ENCODE data around the gene FHL2.
A peak's percentile ranks its signal among the peaks of the same experiment; 100 is the strongest.

FHL2 gene

GRCh38 chr2:105376789-105377240 is 22.0 kb downstream of the FHL2 start:
- no peak for DNase-seq

DNA sequence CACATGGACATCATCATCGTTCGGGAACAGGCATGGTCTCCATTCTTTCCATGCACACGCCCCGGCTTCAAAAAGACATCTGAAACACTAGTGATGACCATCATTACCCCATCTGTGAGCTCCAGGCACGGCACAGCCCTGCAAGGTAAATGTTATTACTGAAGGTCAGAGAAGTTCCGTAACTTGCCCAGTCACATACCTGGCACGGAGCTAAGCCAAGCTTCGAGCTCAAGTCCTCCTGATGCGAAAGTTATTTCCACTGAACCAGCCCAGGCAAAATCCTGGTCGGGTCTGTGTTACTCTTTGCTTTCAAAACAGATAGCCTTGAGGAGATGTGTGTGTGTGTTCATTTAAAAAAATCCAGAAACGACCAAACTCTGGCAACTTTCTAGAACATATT is 22.8 kb downstream of the FHL2 start:
- no peak for DNase-seq

DNA sequence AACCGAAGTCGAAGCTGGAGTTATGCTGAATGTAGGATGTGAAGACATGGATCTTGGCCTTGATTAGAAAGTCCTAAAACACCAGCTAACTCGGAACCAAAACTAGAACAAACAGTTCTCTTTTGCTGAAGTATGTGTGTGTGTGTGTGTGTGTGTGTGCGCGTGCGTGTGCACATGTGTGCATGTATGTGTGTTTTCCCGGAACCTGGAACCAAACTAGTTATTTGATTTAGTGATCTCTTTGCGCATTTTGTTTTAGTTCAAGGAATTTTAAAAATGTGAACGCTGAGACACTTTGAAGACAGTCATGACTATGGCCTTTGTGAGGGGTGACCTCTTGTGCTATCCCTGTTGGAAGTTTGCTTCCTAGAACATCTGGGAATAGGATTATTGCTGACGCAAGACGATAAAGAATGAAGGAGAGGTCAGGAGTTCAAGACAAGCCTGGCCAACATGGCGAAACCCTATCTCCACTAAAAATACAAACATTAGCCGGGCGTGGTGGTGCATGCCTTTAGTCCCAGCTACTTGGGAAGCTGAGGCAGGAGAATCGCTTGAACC is 23.8 kb downstream of the FHL2 start:
- DNase-seq = no peak

DNA sequence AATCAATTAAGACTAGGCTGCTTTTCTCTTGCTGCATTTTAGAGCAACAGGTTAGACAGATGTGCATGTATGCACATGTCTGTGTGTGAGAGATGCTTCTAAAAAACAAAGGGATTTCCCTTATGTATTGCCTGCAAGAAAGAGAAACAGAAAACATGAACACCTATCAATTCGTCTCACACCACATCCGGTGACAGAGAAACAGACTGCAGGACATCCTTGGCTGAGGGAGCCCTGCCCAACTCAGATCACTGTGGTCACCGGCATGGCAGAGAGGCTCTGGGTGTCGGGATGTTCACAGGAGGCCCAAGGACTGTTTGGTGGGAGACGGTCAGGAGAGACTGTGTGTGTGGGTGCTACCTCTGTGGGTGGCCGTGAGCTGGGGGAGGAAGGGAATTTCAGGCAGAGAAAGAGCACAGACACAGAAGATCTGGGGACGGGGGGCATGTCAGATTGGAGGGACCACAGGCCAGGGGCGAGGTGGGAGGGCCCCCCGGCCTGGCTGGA is 24.9 kb downstream of the FHL2 start:
- DNase-seq = no peak

DNA sequence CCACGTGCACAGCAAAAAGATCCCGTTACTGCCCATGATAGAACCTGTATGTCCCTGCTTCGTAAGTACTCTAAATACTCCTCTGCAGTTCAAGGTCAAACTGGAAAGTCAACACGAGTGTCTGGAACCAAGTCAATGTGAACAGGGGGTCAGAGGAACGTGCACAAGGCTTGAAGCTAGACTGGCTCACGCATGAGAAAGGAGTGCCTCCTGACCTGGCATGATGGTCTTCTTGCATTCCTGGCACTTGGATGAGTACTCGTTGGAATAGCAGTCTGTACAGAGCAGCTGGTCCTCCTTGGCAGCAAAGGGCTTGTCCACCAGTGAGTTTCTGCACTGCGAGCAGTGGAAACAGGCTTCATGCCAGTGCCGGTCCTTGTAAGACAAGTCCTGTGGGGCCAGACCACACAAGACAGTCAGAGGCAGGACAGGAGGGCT is 25.5 kb downstream of the FHL2 start:
- DNase-seq = no peak

DNA sequence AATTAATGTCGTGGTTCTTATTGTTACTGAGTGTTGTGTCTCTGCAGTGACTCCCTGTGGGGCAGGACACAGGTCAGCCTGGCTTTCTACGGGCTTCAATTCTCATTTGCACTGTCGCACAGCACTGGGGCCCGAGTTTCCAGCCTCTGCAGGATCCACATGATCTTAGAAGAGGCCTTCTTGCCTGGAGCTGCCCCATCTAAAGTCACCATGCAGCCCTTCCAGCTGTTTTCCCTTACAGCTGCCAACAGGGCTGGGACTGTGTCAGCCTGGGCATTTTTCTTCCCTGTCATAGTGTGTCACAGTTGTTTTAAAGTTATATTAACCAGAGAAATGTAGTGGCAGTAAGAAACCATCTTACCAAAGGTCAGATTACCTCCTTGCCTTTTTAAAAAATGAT is 27.0 kb downstream of the FHL2 start:
- DNase-seq = no peak

- DNase-seq = no peak
Observed at GRCh38 chr2:105371156-105371555, 27.7 kb downstream of the FHL2 start.

DNA sequence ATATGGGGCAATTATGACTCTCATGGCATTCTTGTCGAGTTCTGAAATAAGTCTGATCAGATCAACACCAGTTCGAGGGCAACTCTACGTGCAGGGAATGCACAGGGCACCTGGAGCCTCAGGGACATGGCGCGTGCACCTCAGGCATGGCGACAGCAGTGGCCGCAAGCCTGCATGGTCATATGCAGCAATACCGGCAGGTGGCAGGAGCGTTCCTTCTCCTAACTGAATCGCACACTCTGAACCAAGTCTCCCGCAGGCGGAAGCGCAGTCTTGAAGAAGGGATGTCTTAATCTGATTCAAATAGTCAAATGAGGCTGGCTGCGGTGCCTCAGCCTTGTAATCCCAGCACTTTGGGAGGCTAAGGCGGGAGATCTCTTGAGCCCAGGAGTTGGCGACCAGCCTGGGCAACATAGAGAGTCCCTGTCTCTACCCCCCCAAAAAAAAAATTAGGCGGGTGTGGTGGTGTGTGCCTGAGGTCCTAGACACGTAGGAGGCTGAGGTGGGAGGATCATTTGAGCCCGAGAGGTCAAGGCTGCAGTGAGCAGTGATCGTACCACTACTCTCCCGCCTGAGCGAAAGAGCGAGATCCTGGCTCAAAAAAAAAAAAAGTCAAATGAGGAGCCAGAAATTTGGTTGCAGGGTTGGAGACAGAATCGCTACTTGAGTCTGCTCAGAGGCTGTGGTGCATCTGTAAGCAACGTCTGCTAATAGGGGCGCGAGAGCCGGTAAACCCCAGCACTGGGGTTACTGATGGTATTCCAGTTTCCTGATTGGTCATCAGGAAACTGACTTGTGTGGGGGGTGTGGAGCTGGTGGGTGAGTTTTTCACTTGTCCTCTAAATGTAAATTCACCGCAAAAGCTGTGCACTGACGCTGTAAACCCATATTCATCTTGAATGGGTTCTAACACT is 28.8 kb downstream of the FHL2 start:
- peak; percentile 7 for DNase-seq

DNA sequence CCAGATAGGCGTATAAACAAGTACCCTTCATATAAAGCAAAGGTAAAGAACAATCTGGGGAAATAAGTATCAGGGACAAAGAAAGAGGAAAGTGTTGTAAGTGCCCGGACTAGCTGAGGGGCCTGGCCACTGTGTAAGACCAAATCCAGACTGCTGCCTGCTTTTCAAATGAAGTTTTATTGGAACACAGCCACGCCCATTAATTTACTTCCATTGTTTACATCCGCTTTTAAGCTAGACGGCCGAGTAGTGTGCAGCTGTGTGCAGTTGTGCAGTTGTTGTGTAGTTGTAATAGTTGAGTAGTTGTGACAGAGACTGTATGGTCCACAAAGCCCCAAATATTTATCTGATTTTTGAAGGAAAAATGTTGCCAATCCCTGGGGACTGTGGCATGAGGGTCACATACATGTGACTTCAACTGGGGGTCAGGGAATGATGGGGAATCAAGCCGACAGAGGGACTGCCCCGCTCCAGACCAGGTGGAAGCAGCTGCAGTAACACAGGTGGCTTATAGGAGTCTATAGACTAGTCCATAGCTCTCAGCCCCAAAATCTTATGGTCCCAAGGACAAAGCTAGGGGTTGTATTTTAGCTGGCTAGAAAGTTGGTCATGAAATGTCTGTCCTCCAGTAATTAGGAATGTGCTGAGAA is 30.0 kb downstream of the FHL2 start:
- DNase-seq = no peak

DNA sequence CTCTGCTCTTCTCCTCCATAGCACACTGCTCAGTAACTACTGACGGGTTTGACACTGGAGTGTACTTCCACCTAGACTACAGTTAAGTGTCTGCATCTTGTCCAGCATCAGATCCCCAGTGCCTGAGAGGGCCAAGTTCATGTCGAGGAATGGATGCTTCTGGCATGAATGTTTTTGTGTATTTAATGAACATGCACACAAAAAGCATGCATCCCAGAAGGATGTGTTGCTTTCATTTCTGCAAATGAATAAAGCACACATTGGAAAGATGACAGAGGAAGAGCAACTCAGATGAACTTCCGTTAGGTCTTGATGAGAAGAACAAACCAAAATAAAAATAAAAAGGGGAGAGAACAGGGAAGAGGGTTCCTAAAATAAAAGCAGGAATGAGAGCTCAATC is 33.6 kb downstream of the FHL2 start:
- no peak for DNase-seq

DNA sequence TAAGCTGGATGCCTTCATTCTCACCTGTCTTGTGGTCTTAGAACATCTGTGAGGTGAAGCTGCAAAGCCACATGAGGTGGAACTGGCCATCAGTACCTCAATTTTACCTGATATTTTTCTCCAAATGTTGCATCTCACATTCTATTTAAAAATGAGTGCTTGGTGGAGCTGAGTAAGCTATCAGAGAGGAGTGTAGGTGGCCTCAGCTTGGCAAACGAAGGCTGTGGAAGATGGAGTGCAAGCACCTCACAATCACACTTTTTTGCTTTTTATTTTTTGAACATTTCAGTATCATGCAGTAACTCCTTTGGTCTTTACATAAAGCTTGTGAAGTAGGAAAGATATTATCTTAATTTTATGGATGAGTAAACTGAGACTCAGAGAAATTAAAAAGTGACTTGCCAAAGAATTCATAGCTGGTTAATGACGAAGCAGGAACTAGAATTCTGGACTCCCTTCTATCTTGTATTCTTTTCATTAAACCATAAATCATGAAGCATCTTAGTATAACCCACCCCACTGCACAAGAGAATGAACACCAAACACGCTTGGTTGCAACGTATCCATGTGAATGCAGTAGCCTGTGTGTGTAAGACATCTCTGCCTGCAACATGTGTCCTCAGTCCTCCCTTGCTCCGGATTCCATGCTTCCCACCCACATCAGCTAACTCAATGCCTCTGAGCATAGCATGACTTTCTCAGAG is 34.3 kb downstream of the FHL2 start:
- no peak for DNase-seq

DNA sequence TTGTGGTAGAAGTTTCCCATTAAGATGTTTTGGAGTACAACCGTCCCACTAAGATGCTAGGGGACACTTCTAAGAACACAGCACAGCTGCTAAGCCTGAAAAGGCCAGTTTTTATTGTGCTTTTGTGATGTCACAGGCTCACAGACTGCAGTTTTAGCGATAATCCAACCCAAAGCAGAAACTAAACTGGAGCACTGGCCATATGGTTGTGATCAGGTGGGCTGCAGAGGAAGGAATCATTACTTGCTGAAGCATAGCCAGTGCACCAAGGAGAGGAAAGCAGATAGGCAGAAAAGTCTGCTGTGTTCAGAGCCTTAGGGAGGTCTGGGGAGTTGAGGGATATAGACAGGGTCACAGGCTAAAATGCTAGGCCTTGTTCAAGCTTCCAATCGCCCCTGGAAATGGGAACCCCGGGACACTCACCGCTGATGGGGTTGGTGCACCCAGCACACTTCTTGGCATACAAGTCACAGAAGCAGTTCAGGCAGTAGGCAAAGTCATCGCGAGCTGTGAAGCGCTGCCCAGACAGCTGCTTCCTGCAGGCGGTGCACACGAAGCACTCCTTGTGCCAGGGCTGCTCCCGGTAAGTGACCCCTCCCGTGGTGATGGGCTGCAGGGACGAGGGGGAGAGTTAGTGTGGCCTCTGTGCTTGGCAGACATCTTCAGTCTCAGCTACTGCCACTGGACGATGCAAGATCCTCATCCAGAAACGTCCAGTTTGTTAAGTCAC is 35.8 kb downstream of the FHL2 start:
- DNase-seq = no peak

GRCh38 chr2:105361102-105361889 is 37.6 kb downstream of the FHL2 start:
- no peak for DNase-seq

- DNase-seq = no peak
Observed at GRCh38 chr2:105358593-105358992, 40.3 kb downstream of the FHL2 start.

- DNase-seq = no peak
Observed at GRCh38 chr2:105357122-105357521, 41.7 kb downstream of the FHL2 start.

DNA sequence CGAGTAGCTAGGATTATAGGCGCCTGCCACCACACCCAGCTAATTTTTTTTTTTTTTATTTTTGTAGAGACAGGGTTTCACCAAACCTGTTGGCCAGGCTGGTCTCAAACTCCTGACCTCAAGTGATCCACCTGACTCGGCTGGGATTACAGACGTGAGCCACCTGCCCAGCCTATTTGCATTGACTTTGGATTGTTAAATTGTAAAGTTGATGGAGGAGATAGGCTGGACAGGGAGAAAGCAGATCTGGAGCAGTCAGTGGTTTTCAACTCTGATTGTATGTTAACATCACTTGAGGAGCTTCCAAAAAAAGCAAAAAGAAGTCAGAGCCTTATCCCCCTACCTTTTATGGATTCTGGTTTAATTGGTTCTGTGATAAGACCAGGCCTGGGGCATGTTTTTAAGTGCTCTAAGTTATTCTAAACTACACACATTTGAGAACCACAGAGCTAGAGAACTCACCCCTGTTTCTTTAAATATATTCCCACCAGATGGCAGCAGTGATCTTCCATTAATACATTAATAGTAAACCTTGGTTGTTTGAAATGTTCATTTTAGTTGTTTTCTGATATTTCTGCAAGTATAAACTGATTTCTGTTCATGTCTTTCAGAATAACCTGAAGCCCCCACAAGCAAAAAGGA is 54.0 kb downstream of the FHL2 start:
- no peak for DNase-seq

- no peak for DNase-seq
Observed at GRCh38 chr2:105339414-105339813, 59.4 kb downstream of the FHL2 start.

GRCh38 chr2:105338020-105338385 is 60.8 kb downstream of the FHL2 start:
- DNase-seq = no peak

DNA sequence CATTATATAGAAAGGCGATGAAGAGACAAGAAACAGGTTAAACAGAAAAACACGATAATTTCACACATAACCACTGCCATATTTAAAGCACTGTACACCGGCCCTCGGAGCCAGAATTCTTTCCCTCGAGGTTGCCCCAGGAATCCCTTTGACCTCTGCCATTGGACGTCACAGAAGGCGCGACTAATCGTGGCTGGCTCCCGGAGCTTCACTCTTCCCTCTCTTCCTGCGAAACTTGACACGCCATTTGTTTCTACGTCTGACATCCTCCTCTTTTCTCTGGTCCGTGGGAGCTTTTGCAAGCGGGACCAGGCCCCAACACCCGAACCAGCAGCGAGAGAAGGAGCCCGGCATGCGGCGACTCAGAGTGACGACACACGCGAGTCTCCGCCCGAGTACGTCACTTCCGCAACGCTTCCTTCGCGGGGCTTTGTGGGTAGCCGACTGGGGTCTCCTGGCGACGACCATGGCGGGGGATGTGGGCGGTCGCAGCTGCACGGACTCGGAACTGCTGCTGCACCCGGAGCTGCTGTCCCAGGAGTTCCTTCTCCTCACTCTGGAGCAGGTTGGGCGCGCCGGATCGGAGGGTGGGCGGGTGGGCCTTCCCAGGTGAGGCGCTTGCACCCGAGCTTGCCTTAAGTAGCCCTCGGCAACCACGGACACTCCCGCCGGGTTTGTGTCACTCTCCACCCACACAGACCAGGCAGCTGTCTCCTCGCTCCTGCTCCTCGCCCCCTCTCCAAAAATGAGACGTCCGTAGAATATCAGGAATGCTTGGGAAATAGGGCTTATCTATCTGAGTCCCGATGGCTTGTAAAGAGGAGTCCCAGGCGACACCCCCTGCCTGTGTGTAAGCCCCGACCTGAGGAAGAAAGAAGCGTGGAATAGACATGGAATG is 61.5 kb downstream of the FHL2 start, which contains the start of gene C2orf49:
C2orf49 (plus strand) TSS at position 419 of the 898 bp plus-strand sequence; CDS start at position 467, 48 bp downstream.
- peak; percentile 31 for DNase-seq

DNA sequence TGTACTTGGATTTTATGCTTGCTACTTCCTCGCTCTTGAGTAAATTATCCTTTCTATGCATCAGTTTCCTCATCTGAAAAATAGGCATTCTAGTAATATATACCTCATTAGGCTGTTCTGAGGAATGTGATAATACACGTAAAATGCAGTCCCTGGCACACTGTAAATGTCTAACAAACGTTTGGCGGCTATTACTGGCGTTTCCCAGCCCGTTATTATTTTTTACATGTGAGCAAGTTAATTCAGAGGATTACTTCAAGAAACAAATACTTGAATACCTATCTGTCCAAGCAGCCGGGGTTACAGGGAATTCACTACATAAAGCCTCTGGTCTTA is 62.1 kb downstream of the FHL2 start:
- no peak for DNase-seq

All from NCI-H524 treated with DMSO at 0.1 percent for 48 hours (cell line).